Motor neuron (in vitro differentiated cells): ENCODE data around the gene BAIAP3. TPM values are rescaled to one million over a fixed set of nuclear protein-coding genes. Genes with fewer than 3 reads are reported as not detected.
A peak's percentile ranks its signal among the peaks of the same experiment; 100 is the strongest.

Experiments
- ATAC-seq, 8 experiments: fragments of 200-7000 bp; cut with Tn5 transposase; replicated peaks in 6 of 8; 2 replicates each; pipeline ENCODE4 v1.8.0; 2021; ENCODE audit warnings: mild to moderate bottlenecking in 8 of 8, moderate library complexity in 8 of 8
- H3K27ac ChIP-seq, 2 donors: fragments of 250-450 bp; sonication (Bioruptor Pico); 2 replicates each; pipeline ENCODE4 v1.9.0; 2021; ENCODE audit warnings: antibody characterized with exemption in 2 of 2, mild to moderate bottlenecking in 2 of 2, moderate library complexity in 1 of 2
- H3K4me1 ChIP-seq, 2 donors: fragments of 250-450 bp; sonication (Bioruptor Pico); replicated peaks in 1 of 2; 2 replicates each; pipeline ENCODE4 v1.6.1; 2021; ENCODE audit warnings: antibody characterized with exemption in 2 of 2, mild to moderate bottlenecking in 2 of 2, moderate library complexity in 1 of 2
- H3K4me3 ChIP-seq, 5 donors: fragments of 250-450 bp; sonication (Bioruptor Pico); 2 replicates each; pipeline ENCODE4 v1.9.0; 2021; ENCODE audit warnings: antibody characterized with exemption in 5 of 5, mild to moderate bottlenecking in 5 of 5, moderate library complexity in 4 of 5
- WGBS, 10 experiments: fragments of 450-650 bp; shearing (Covaris generic); methylation state at CpG; one replicate each; pipeline ENCODE4 v1.0.0; 2022; 5-methylcytosine and 5-hydroxymethylcytosine counted together
- in situ Hi-C, 9 experiments: fragments of 400-800 bp; cut with MboI; loops; one replicate each; pipeline ENCODE4 v1.15.0; 2021; ENCODE audit warnings: low sequenced_read_pairs in 9 of 9, low pct_unique_long_range_greater_than_20kb in 2 of 9; ENCODE audit not compliant: unreplicated experiment in 9 of 9
- total RNA-seq, 8 experiments: library from RNA; unstranded; fragments of 300-600 nt; gene quantifications; 2 replicates each; pipeline versions ENCODE4 v1.2.3 to v1.2.4, GENCODE V29; 2022

BAIAP3 gene
- total RNA-seq, 8 experiments from 2014 or later, result 0.40 to 85.8 (median 4.7) TPM

- WGBS, 10 experiments, result 0 to 3% (median 0%) methylated on average over 1 to 6 of the region's 49 CpGs; no CpG with 5 or more reads in 7 of the 10 experiments
- H3K4me3 ChIP-seq, result peak overlapping the region; percentile 31 to 58 (median 36)
- in situ Hi-C loops, result no loop called here
Measured at GRCh38 chr16:1342526-1343427, 9.3 kb downstream of the BAIAP3 start.

GRCh38 chr16:1343428-1344242, 10.2 kb downstream of the BAIAP3 start:
- peak in 1 of 8 experiments; percentile 0 for ATAC-seq
- peak overlapping the region; percentile 31 to 58 (median 36) for H3K4me3 ChIP-seq
- peaks cover 13 to 17% of the 10 kb centered on the region in 2 donors for H3K4me1 ChIP-seq
- in situ Hi-C loops, result no loop called here
- WGBS, 10 experiments, result 3 to 50% (median 32%) methylated on average over 7 to 13 of the region's 44 CpGs; no CpG with 5 or more reads in 7 of the 10 experiments
- peak overlapping the region in 1 of 2 donors; percentile 69 for H3K27ac ChIP-seq

More at GRCh38 chr16:1342526-1343427, 9.3 kb downstream of the BAIAP3 start:
- peak overlapping the region; percentile 63 to 76 for H3K27ac ChIP-seq
- H3K4me1 ChIP-seq, result peaks cover 19 to 20% of the 10 kb centered on the region in 2 donors
- ATAC-seq, result peak; percentile 85 to 96 (median 91)

GRCh38 chr16:1344499-1344898, 11.1 kb downstream of the BAIAP3 start:
- H3K4me3 ChIP-seq, result no peak overlapping the region
- no peak overlapping the region for H3K27ac ChIP-seq
- in situ Hi-C loops, result no loop called here
- WGBS, 10 experiments, result 80 to 87% (median 85%) methylated on average over 6 to 7 of the region's 14 CpGs; no CpG with 5 or more reads in 7 of the 10 experiments
- peaks cover 13 to 17% of the 10 kb centered on the region in 2 donors for H3K4me1 ChIP-seq
- ATAC-seq, result no peak

DNA sequence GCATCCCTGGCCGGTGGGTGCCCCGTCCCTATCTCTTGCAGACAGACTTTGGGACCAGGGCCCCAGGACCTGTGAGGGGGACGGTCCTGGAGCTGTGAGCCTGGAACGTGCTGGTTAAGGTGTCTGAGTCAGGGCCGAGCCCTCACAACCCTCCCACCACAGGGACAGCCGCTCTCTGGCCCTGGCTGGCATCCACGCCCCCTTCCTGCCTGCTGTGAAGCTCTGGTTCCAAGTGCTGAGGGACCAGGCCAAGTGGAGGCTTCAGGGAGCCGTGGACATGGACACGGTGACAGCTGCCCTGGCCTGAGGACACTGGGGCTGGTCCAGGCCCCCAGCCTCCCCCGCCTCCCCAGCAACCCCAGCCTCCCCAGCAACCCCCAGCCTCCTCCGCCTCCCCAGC, 11.6 kb downstream of the BAIAP3 start:
- ATAC-seq, result no peak
- Histone ChIP-seq H3K4me1 (peaks cover 13 to 17% of the 10 kb centered on the region in 2 donors), H3K27ac (no peak overlapping the region), H3K4me3 (no peak overlapping the region)
- in situ Hi-C loops, result no loop called here
- 10% methylated on average over 2 of the region's 11 CpGs; no CpG with 5 or more reads in 9 of the 10 experiments for WGBS, 10 experiments

DNA sequence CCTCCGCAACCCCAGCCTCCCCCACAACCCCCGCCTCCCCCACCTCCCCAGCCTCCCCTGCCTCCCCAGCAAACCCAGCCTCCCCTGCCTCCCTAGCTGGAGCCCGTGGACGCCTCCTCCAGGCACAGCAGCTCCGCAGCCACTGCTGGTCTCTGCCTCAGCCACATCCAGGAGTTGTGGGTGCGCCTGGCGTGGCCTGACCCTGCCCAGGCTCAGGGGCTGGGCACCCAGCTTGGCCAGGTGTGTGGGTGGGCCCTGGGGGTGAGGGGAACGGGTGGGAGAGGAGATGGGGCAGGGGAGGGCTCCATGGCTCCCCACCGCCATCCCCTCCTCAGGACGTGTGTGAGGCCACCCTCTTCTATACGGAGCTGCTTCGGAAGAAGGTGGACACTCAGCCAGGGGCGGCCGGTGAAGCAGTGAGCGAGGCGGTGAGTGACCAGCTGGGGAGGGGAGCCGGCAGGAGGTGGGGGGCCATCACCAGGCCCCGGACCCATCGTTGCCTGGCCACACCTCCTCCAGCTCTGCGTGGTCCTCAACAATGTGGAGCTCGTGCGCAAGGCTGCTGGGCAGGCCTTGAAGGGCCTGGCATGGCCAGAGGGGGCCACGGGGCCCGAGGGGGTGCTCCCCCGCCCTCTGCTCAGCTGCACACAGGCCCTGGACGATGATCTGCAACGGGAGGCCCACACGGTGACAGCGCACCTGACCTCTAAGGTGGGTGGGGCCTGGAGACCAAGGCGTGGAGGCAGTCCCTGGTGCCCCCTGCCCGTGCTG, 12.4 kb downstream of the BAIAP3 start:
- Histone ChIP-seq H3K4me1 (peaks cover 18 to 23% of the 10 kb centered on the region in 2 donors), H3K4me3 (no peak overlapping the region), H3K27ac (no peak overlapping the region)
- WGBS, 10 experiments, result no CpG with 5 or more reads among the region's 31 CpGs
- in situ Hi-C loops, result no loop called here
- ATAC-seq, result no peak

- Histone ChIP-seq H3K27ac (no peak overlapping the region), H3K4me3 (no peak overlapping the region), H3K4me1 (peaks cover 19 to 25% of the 10 kb centered on the region in 2 donors)
- WGBS, 10 experiments, result 40 to 90% methylated on average over 1 to 2 of the region's 34 CpGs; no CpG with 5 or more reads in 8 of the 10 experiments
- no peak for ATAC-seq
- in situ Hi-C loops, result no loop called here
Measured at GRCh38 chr16:1346422-1347285, 13.2 kb downstream of the BAIAP3 start.

GRCh38 chr16:1347286-1347855, 13.9 kb downstream of the BAIAP3 start:
- Histone ChIP-seq H3K27ac (no peak overlapping the region), H3K4me3 (no peak overlapping the region), H3K4me1 (peaks cover 15 to 20% of the 10 kb centered on the region in 2 donors)
- in situ Hi-C loops, result no loop called here
- ATAC-seq, result no peak
- WGBS, 10 experiments, result 80% methylated on average over 1 of the region's 31 CpGs; no CpG with 5 or more reads in 9 of the 10 experiments

DNA sequence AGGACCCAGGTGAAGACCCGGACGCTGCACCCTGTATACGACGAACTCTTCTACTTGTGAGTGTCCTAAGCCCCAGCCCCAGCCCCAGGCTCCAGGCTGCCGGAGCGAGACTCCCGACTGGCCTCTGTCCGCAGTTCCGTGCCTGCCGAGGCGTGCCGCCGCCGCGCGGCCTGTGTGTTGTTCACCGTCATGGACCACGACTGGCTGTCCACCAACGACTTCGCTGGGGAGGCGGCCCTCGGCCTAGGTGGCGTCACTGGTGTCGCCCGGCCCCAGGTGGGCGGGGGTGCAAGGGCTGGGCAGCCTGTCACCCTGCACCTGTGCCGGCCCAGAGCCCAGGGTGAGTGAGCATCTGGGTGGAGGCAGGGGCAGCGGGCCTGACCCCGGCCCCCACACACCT, 14.5 kb downstream of the BAIAP3 start:
- 80 to 100% methylated on average over 3 to 5 of the region's 29 CpGs; no CpG with 5 or more reads in 8 of the 10 experiments for WGBS, 10 experiments
- Histone ChIP-seq H3K4me1 (peaks cover 17 to 19% of the 10 kb centered on the region in 2 donors), H3K4me3 (no peak overlapping the region), H3K27ac (no peak overlapping the region)
- in situ Hi-C loops, result no loop called here
- no peak for ATAC-seq

- no peak overlapping the region for H3K4me3 ChIP-seq
- H3K4me1 ChIP-seq, result peaks cover 18 to 22% of the 10 kb centered on the region in 2 donors
- in situ Hi-C loops, result no loop called here
- 89% methylated on average over 3 of the region's 15 CpGs; no CpG with 5 or more reads in 9 of the 10 experiments for WGBS, 10 experiments
- no peak overlapping the region for H3K27ac ChIP-seq
- ATAC-seq, result no peak
Measured at GRCh38 chr16:1348441-1348840, 15.0 kb downstream of the BAIAP3 start.

GRCh38 chr16:1348926-1349325, 15.5 kb downstream of the BAIAP3 start:
- H3K4me3 ChIP-seq, result no peak overlapping the region
- 85 to 100% (median 92%) methylated on average over 1 to 5 of the region's 14 CpGs; no CpG with 5 or more reads in 1 of the 10 experiments for WGBS, 10 experiments
- in situ Hi-C loops, result no loop called here
- no peak for ATAC-seq
- H3K27ac ChIP-seq, result no peak overlapping the region
- H3K4me1 ChIP-seq, result peaks cover 13 to 18% of the 10 kb centered on the region in 2 donors

DNA sequence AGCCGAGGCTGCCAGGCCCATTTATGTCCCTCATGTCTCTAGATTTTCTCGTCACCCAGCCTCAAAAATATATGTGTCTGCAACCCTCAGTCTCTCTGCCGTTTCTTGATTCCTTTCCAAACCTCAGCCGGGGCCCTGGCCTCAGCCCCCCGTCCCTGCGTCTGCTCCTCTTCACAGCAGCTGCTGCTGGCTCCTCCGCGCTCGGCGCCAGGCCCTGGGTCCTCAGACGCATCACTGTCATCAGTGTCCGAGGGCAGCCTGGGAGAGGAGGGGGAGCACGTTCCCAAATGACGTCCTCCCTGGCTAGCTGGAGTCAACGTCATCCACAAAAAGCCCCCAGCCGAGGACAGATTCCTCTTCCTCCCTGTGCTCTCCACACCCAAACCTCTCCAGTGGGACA, 15.9 kb downstream of the BAIAP3 start:
- WGBS, 10 experiments, result 83 to 100% (median 98%) methylated on average over 1 to 9 of the region's 16 CpGs; no CpG with 5 or more reads in 4 of the 10 experiments
- ATAC-seq, result no peak
- Histone ChIP-seq H3K4me3 (no peak overlapping the region), H3K27ac (no peak overlapping the region), H3K4me1 (peaks cover 12 to 16% of the 10 kb centered on the region in 2 donors)
- in situ Hi-C loops, result no loop called here
